Hepatocyte (in vitro differentiated cells): ENCODE results near the gene OVAAL.

ENCODE experiments used
- CTCF ChIP-seq: fragments of 200-600 bp; sonication (generic); IDR thresholded peaks from 2 replicates; pipeline ENCODE4 v1.5.1; 2016; ENCODE audit warnings: antibody characterized with exemption, mild to moderate bottlenecking; ENCODE audit not compliant: poor library complexity
- EZH2 ChIP-seq: fragments of 200-600 bp; sonication (generic); IDR thresholded peaks from 2 replicates; pipeline ENCODE4 v1.6.1; 2016; ENCODE audit warnings: antibody characterized with exemption, mild to moderate bottlenecking, borderline replicate concordance
- EZH2phosphoT487 ChIP-seq: fragments of 200-600 bp; sonication (generic); IDR thresholded peaks from one replicate; pipeline ENCODE4 v1.6.1; 2018; ENCODE audit warnings: antibody characterized with exemption, mild to moderate bottlenecking, low read depth, moderate library complexity; ENCODE audit not compliant: unreplicated experiment, severe bottlenecking

- no peak for TF ChIP-seq CTCF
- TF ChIP-seq EZH2phosphoT487: no peak
- no peak for TF ChIP-seq EZH2
Observed at GRCh38 chr1:180565121-180565871, 6.5 kb downstream of the OVAAL start.
